CD4-positive, alpha-beta T cell treated with Interleukin-2 at 100 ng/mL for 4 hours (primary cell): Measurements from ENCODE around the gene PRKACB.
"Not testable (repeated sequence)": the region's sequence is repeated elsewhere in the genome, so short reads cannot be mapped to it uniquely, and the experiment has no call there.

Source experiments
- DNase-seq: peaks from one replicate; pipeline ENCODE4 v3.0.0-alpha.2; 2020; ENCODE audit warnings: low spot score

PRKACB gene

DNA sequence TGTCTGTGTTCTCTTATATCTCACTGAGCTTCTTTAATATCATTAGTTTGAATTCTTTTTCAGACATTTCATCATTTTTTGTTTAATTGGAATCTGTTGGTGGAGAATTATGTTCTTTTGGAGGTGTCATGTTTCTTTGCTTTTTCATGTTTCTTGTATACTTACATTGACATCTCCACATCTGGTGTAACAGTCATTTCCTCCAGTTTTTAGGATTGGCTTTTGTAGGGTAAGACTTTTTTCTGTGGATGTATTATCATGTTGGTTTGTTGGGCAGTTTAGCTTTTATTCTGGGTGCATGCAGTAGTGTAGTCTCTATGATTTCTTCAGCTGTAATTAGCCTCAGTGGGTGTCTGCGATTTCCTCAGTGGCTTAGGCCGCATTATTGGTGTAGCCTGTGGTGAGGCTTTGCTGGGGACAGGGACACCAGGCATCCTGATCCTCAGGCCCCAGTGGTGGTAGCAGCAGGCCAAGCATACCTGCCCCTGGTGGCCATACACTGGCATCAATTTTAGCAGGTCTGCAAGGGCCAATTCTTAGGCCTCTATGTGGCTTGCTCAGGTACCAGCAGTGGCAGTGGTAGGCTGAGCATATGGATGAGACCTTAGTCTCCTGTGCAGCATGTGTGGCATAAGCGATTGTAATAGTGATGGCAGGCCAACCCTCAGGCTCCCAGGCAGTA is 79.8 kb downstream of the PRKACB start:
- no peak for DNase-seq

DNA sequence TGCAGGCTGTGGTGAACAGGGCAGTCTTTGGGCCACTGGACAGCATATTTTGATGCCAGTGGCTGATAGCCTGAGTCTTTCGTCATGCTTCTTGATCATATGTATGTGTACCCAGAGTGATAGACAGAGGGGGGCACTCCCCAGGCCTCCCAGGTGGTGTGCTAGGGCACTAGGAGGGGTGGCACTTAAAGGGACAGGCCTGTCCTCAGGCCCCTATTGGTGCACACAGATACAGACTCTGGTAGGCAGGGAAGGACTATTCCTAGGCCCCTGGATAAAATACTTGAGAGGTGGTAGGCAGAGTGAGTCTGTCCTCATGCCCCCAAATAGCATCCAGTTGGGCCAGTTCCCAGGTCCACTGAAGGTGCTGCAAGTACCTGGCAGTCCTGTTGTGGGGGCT is 80.8 kb downstream of the PRKACB start:
- DNase-seq = no peak

GRCh38 chr1:84225646-84226045 is 81.6 kb downstream of the PRKACB start:
- no peak for DNase-seq

DNA sequence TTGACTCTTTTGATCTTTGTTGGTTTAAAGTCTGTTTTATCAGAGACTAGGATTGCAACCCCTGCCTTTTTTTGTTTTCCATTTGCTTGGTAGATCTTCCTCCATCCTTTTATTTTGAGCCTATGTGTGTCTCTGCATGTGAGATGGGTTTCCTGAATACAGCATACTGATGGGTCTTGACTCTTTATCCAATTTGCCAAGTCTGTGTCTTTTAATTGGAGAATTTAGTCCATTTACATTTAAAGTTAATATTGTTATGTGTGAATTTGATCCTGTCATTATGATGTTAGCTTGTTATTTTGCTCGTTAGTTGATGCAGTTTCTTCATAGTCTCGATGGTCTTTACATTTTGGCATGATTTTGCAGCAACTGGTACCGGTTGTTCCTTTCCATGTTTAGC is 88.6 kb downstream of the PRKACB start:
- not testable (repeated sequence) for DNase-seq

- no peak for DNase-seq
Observed at GRCh38 chr1:84236256-84236655, 92.2 kb downstream of the PRKACB start.

DNA sequence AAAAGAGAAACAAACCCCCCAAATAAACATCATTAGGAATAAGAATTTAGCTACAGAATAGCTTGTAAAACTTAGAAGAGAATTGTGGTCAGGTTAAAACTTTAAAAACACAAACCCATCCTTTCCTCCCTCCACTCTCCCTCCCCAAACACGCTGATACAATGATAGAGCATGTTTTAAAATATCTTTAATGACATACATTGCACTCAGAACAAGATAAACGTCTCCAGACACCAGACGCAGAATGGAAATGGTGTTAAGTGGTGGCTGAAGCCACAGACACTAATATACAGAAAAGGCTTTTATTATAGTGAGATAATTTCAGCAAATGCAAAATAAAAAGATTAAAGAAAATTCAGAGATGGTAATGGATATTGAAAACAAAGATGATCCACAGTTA is 98.6 kb downstream of the PRKACB start:
- no peak for DNase-seq

DNA sequence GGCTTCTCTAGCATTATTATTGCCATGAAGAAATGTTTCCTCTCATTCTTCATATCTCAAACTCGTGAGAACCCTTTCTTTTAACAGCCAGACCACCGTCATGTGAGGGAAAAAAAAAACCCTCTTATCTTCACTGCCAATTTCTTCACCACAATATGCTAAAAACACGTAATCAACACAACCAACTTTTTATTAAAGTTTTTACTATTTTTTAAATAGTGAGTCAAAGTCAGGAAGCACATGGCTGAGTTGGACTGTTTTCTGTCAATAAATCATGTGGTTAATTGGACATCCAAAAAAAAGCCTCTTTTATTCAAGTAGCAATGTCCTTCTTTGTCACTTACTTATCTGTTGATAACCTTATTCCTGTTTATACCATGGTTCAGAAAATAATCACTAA is 101.5 kb downstream of the PRKACB start:
- DNase-seq = no peak

- DNase-seq = no peak
Observed at GRCh38 chr1:84246213-84246612, 102.1 kb downstream of the PRKACB start.

DNA sequence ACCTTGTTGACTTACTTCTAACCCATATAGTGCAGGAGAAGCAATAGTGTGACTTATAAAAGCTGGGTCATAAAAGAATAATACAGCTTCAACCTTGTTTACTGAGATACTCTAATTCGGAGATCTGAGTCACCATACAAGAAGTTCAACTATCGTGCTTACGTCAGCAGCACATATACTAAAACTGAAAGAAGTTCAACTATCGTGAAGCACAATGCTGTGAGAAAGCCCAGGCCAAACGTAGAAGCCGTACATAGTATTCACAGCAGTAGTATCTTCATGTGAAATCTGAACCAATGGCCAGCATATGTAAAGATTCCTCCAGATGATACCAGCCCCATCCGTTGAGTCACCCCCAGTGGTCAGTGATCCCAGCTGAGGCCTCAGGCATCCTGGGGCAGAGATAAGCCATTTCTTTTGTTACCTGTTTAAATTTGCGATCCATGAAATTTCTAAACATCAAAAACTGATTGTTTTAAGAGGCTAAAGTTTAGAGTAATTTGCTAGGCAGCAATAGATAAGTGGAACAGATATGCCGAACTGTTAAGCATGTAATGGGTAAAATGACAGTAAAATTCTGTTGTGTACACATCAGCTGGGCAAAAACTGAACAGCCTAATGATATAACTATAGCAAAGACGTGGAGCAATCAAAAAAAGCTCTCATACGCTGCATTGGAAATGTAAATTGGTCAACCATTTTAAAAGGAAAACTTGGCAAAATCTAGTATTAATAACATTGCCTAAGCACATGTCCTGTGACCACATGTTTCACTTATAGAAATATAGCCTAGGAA is 103.6 kb downstream of the PRKACB start:
- DNase-seq = peak; percentile 27

DNA sequence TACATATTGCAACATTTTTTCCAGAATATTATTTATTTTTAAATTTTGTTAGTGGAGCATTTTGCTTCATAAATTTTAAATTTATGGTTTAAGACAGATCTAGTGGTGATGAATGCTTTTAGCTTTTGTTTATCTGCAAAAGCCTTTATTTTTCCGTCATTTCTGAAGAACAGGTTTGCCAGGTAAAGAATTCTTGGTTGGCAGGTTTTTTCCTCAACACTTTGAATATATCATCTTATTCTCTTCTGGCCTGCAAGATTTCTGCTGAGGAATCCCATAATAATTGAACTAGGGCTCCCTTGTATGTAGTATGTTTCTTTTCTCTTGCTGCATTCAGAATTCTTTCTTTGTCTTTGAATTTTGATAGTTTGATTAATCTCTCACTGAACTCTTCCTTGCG is 106.6 kb downstream of the PRKACB start:
- DNase-seq = no peak

DNA sequence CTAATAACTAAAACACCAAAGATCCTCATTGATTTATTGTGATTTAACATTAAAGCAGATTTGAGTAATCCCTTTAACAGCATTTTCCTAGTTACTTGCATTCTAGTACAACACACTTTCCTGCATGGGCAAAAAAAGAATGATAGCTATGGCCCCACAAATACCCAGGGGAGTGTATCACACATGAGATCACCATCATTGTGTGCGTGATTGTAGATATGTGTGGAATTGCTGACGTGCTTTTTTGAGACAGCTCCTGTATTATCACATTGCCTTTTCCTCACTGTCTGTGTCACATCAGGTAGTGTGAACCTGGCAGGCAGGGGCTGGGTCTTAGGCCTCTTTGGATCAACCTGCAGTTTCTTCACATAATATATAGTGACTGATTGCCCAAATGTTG is 109.0 kb downstream of the PRKACB start:
- no peak for DNase-seq

DNA sequence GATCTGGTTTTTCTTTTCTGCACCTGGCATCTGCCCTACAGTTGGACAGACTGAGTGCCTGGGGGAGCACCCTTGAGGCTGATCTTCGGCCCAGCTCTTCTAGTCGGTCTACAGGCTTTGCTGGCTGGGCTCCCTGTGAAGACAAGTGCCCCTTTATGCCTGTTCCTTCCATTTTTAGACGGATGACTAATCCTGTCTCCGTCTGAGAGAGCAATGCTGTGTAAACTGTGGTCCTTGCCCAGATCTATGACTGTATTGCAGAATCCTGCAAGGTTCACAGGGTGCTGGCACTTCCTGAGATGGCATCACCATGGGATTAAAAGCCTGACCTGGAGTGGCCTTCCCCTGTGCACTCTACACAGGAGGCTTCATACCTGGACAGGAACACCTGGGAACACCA is 109.8 kb downstream of the PRKACB start:
- DNase-seq = no peak

DNA sequence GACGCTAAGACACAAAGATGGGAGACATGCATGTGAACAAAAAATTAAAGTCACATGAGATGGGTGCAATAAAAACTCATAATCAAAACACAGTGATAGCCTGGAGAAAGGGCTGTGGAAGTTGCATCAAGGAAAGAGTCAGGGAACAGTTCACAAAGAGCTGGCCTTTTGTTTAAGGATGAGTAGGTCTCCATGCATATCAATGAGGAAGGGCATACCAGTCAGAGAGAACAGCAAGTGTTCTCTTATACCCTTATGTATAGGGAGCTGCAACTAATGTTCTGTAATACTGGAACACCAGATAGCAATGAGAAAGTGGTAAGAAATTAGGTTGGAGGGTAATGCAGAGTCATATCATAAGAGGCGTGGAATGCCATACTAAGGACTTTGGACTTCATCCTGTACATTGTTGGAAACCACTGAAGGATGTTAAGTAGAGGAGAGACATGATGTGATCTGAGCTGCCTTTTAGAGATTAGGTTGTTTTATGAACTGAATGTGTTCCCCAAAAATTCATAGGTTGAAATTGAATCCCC is 110.7 kb downstream of the PRKACB start:
- no peak for DNase-seq

GRCh38 chr1:84255582-84255981 is 111.5 kb downstream of the PRKACB start:
- no peak for DNase-seq

- DNase-seq = no peak
Observed at GRCh38 chr1:84257617-84258016, 113.5 kb downstream of the PRKACB start.

DNA sequence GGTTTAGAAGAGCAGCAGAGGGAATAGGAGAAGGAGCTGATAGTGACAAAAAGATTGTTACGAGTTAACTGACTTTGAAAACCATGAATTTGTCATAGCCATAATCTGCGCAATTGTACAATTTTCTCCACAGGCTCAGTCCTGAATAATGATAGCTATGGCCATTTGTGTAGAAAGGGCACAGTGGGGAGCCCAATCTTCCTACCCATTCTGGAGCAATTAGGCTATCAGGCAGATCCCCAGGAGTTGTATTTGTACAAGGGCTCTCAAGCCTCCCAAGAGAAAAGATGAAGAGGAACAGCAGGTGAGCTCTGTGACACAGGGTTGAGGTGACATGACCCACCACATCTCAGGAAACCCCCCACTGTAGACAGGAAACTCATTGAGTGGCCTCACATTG is 115.3 kb downstream of the PRKACB start:
- DNase-seq = no peak

- no peak for DNase-seq
Observed at GRCh38 chr1:84259989-84260388, 115.9 kb downstream of the PRKACB start.

DNA sequence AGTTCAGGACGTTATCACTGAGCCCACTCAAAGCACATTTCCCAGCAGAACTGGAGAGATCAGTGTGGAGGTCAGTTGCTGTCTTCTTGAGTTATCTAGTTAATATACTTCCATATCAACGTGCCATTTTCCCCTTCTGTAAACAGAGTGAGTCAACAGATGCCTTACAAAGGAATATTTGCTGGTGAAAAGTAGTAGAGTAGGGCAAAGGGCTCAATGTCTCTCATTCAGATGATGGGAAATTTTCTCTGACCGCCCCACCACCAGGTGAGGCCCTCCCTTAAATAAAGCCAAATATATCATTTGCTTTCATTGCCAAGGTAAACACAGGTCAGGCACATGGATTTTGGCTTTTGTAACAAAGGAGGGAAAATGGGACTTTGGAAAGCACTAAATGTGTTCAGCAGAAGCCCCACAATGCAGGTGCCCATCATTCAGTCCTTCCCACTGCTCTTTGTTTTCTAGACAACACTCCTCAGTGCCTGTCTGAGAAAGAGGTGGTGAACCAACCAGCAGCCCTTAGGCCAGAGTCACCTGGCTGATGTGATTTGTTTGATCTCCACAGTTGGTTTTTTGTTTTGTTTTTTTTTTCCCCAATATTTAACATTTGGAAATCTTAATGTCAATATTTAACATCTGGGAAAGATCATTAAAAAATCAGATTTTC is 116.9 kb downstream of the PRKACB start:
- DNase-seq = no peak

GRCh38 chr1:84264961-84265360 is 120.9 kb downstream of the PRKACB start:
- DNase-seq = no peak

DNA sequence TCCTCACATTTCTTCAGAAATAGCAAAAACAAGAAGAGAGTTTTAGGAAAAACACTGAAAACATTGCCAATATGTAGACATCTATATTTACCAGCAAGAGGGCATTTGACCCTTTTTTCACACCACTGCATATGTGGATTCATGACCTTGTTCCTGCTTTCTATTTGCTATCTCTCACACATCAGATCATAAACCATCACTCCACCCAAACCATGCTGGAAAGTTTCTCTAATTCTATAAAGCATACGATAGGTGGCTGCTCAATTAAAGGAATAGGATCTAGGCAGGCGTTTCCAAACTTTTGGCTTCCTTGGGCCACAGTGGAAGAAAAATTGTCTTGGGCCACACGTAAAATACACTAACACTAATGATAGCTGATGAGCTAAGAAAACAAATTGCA is 121.8 kb downstream of the PRKACB start:
- no peak for DNase-seq

DNA sequence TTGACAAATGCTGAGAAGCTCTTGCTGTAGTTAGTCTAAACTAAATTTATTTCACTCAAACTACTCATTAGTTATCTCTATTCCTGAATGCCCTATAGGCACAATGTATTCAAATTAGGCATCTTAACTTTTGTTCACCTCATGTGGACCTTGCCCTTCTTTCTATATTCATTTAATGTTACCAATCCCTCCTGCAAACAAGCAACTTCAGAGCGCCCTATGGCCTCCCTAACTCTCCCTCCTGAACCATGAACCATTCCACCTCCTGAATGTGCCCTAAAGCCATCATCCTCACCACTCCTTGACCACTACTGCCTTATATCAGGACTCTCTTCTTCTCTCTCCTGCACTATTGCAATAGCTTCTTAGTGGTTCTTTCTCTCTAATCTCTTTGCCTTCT is 122.7 kb downstream of the PRKACB start:
- no peak for DNase-seq

- no peak for DNase-seq
Observed at GRCh38 chr1:84267476-84267875, 123.4 kb downstream of the PRKACB start.

DNA sequence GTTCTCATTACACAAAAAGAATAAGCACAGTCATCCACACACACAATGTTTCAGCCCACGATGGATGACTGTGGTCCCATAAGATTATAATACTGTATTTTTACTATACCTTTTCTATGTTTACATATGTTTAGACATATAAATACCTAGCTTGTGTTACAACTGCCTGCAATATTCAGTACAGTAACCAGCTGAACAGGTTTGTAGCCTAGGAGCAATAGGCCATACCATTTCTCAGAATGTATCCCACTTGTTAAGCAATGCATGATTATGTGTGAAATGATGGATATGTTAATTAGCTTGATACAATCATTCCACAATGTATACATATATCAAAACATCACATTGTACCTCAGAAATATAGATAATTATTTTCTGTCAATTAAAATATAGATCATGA is 124.3 kb downstream of the PRKACB start:
- no peak for DNase-seq
